Skeletal muscle satellite cell (primary cell): ENCODE results near the gene SAMD4A.

Experiments
- H3K27me3 ChIP-seq: 2 replicates; pipeline ENCODE4 v1.7.0; 2013; ENCODE audit warnings: low read length; ENCODE audit not compliant: control insufficient read depth, insufficient read depth
- H3K36me3 ChIP-seq: 2 replicates; pipeline ENCODE4 v1.7.0; 2013; ENCODE audit warnings: mild to moderate bottlenecking, control low read depth, low read length; ENCODE audit not compliant: insufficient read depth
- H3K4me1 ChIP-seq: 2 replicates; pipeline ENCODE4 v1.7.0; 2013; ENCODE audit warnings: low read length; ENCODE audit not compliant: control insufficient read depth, insufficient read depth
- H3K4me2 ChIP-seq: 2 replicates; pipeline ENCODE4 v1.7.0; 2013; ENCODE audit warnings: mild to moderate bottlenecking, low read length
- H3K4me3 ChIP-seq: 2 replicates; pipeline ENCODE4 v1.7.0; 2013; ENCODE audit warnings: low read length
- H3K9ac ChIP-seq: 2 replicates; pipeline ENCODE4 v1.7.0; 2013; ENCODE audit warnings: mild to moderate bottlenecking, low read depth, low read length, moderate library complexity
- H3K9me3 ChIP-seq: replicated peaks from 2 replicates; pipeline ENCODE4 v1.7.0; 2013; ENCODE audit warnings: mild to moderate bottlenecking, control low read depth, low read length

SAMD4A gene

DNA sequence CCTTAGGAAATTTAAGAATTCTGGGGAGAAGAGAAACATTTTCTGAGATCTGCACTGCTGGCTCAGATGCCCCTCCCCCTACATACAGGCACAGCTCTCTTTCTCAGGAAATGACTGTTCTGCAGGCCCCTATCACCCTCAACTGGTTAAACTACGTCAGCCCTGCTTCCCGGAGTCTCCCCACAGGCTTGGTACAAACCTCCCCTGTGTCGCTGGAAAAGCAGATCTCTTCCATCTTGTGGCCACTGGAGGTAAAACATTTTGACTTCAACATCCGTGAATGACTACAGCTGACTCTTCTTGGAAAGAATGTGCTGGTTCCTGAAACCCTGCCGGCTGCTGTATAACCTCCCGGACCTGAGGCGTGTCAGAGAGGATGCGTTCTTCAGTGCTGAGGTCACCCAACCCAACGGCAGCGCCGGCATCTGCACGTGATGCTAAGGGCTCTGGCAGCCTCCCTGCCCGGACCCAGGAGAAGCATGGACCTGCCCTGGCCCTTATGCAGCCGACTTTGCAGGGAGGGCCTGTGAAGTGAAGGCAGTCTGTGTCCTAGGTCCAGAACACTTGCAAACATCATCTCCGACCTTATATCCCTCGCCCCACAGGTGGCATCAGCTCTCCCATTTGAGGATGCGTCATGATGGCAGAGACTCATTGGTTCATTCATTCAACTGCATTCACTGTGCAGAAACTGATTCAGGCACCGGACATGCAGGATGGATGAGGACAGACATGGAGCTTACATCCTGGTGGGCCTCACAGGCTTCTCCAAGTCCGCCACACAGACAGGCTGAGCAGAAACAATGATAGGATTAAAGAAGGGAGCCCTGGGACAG, 206.5 kb downstream of the SAMD4A start:
- H3K27me3 ChIP-seq, result no peaks in the 10 kb centered on the region
- H3K36me3 ChIP-seq, result peaks cover 25% of the 10 kb centered on the region
- H3K9ac ChIP-seq, result peak overlapping the region; percentile 86
- peaks cover 36% of the 10 kb centered on the region for H3K4me1 ChIP-seq
- peak overlapping the region; percentile 81 for H3K4me2 ChIP-seq
- peak overlapping the region; percentile 48 for H3K4me3 ChIP-seq
- no peaks in the 10 kb centered on the region for H3K9me3 ChIP-seq

DNA sequence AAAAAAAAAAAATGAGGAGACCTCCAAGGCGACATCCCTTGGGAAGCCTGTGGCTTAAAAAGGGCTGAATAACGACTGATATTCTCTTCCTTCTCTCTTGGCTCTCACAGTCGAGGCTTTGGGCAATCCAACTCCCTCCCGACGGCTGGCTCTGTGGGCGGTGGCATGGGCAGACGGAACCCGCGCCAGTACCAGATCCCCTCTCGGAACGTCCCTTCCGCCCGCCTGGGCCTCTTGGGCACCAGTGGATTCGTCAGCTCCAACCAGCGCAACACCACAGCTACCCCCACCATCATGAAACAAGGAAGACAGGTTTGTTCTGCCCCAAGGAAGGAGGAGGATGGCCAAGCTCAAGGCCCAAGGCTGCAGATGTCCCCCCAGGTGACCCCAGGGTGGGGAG, 207.9 kb downstream of the SAMD4A start:
- Histone ChIP-seq H3K9ac (no peak overlapping the region), H3K4me1 (peaks cover 36% of the 10 kb centered on the region), H3K27me3 (no peaks in the 10 kb centered on the region), H3K4me3 (no peak overlapping the region), H3K4me2 (no peak overlapping the region), H3K9me3 (no peaks in the 10 kb centered on the region), H3K36me3 (peaks cover 19% of the 10 kb centered on the region)

DNA sequence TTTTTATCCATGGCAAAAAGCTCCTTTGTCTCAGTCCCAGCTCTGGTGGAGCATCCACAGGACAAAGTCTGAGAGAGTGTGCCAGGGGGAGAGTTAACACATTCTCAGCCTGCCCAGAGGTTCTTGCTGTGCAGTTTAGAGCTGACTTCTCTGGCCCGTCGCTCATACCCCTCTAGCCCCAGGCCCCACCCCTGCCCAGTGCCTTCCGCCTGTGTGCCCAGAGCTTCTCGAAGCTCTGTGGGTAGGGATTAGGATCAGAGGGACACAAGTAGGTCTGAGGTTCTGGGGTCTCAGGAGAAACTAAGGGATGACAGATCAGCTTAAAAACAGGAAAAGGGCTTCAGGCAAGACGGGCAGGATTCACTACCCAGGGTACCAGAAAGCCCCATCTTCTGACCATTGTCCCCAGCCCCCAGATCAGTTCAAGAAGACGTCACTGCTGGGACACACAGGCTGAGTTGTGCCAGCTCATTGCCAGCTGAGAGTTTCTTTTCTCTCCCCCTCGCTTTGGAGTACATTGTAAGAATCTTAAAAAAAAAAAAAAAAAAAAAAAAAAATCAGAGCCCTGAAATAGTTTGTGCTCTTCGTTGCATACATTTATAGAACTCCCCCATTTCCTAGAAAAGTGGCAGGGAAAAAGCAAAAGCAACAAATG, 208.7 kb downstream of the SAMD4A start:
- Histone ChIP-seq H3K9ac (no peak overlapping the region), H3K36me3 (peaks cover 19% of the 10 kb centered on the region), H3K4me3 (no peak overlapping the region)

GRCh38 chr14:54776361-54777001, 209.6 kb downstream of the SAMD4A start:
- no peaks in the 10 kb centered on the region for H3K9me3 ChIP-seq
- H3K9ac ChIP-seq, result no peak overlapping the region
- peaks cover 16% of the 10 kb centered on the region for H3K36me3 ChIP-seq
- H3K4me2 ChIP-seq, result peak overlapping the region; percentile 43
- no peak overlapping the region for H3K4me3 ChIP-seq
- H3K27me3 ChIP-seq, result no peaks in the 10 kb centered on the region
- H3K4me1 ChIP-seq, result peaks cover 35% of the 10 kb centered on the region

More for the DNA sequence above, 208.7 kb downstream of the SAMD4A start:
- Histone ChIP-seq H3K4me1 (peaks cover 36% of the 10 kb centered on the region), H3K27me3 (no peaks in the 10 kb centered on the region), H3K9me3 (no peaks in the 10 kb centered on the region), H3K4me2 (no peak overlapping the region)

DNA sequence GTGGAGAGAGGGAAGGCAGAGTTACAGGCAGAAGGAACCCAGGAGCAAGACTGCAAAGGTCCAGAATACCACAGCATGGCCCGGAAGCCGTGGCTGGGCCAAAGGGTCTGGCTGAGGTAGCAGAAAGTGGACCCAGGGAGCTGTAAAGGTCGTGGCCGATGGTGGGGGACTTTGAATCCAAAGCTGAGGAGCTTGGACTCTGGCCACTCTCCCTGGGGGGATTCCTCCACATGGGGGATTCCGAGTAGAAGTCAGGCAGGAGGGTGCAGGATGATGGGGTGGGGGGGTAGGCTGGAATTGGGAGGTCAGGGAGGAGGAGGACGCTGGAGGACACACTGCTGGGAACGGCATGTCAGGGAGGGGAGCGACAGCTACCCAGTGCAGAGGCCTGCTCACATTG, 210.5 kb downstream of the SAMD4A start:
- H3K9ac ChIP-seq, result no peak overlapping the region
- H3K4me1 ChIP-seq, result peaks cover 26% of the 10 kb centered on the region
- no peak overlapping the region for H3K4me2 ChIP-seq
- H3K4me3 ChIP-seq, result no peak overlapping the region
- peaks cover 14% of the 10 kb centered on the region for H3K36me3 ChIP-seq
- no peaks in the 10 kb centered on the region for H3K27me3 ChIP-seq
- H3K9me3 ChIP-seq, result no peaks in the 10 kb centered on the region

DNA sequence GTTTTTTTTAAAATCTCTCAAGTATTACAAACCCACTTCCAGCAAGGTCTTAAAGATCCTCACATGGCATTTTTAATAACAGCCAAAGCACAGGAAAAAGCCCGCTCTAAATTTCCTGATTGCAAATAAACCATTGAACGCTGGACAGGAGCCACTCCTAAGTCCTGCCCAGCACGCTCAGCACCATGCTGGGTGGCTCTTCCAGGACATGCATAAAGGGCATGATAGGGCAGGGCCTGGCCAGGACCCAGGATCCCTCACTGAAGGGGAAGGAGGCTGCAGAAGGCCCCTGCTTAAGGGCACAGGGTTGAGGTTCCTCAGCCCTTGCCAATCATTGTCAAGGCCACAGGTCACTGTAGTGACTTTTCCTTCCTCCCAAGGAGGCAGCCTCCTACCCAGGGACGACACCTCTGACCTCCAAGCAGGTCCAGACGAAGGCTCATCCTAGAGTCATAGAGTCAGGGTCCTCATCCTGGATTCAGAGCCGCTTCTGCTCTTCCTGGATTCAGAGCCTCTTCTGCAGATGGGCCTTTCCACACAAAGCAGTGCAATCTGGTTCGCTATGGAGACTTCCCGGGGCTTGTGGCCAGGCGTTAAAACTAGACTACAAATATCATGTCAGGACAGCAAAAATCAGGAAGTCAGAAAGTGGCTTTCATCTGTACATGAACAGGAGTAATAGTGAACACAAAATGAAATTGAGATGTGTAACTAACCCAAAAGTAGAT, 211.9 kb downstream of the SAMD4A start:
- H3K4me3 ChIP-seq, result no peak overlapping the region
- no peak overlapping the region for H3K9ac ChIP-seq
- H3K4me1 ChIP-seq, result peaks cover 15% of the 10 kb centered on the region
- H3K4me2 ChIP-seq, result no peak overlapping the region
- H3K9me3 ChIP-seq, result no peaks in the 10 kb centered on the region
- H3K27me3 ChIP-seq, result no peaks in the 10 kb centered on the region
- peaks cover 25% of the 10 kb centered on the region for H3K36me3 ChIP-seq

DNA sequence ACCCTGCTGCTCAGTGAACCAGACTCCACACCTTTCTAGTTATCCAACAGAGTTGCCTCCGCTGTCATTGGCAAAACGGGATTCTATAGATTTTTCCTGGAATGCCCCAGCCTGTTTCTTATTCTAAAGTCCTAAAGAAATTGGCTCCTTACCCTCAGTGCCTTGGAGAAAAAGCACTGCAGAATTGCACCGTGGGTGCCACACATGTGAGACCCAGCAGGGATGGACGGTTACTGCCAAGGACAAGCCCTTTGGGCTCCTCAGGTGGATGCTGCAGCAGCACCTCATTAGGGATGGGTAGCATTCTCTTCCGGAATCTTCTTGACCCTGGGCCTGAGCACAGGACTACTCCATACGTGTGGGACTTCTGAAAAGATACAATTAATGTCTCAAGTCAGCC, 214.2 kb downstream of the SAMD4A start:
- H3K9ac ChIP-seq, result no peak overlapping the region
- no peaks in the 10 kb centered on the region for H3K27me3 ChIP-seq
- no peak overlapping the region for H3K4me3 ChIP-seq
- H3K36me3 ChIP-seq, result peaks cover 38% of the 10 kb centered on the region
- H3K9me3 ChIP-seq, result no peaks in the 10 kb centered on the region
- no peak overlapping the region for H3K4me2 ChIP-seq
- peaks cover 11% of the 10 kb centered on the region for H3K4me1 ChIP-seq

- H3K4me3 ChIP-seq, result no peak overlapping the region
- no peak overlapping the region for H3K9ac ChIP-seq
- no peak overlapping the region for H3K4me2 ChIP-seq
- H3K9me3 ChIP-seq, result no peaks in the 10 kb centered on the region
- H3K4me1 ChIP-seq, result peaks cover 3% of the 10 kb centered on the region
- peaks cover 33% of the 10 kb centered on the region for H3K36me3 ChIP-seq
- H3K27me3 ChIP-seq, result no peaks in the 10 kb centered on the region
Measured at GRCh38 chr14:54781961-54782750, 215.2 kb downstream of the SAMD4A start.

DNA sequence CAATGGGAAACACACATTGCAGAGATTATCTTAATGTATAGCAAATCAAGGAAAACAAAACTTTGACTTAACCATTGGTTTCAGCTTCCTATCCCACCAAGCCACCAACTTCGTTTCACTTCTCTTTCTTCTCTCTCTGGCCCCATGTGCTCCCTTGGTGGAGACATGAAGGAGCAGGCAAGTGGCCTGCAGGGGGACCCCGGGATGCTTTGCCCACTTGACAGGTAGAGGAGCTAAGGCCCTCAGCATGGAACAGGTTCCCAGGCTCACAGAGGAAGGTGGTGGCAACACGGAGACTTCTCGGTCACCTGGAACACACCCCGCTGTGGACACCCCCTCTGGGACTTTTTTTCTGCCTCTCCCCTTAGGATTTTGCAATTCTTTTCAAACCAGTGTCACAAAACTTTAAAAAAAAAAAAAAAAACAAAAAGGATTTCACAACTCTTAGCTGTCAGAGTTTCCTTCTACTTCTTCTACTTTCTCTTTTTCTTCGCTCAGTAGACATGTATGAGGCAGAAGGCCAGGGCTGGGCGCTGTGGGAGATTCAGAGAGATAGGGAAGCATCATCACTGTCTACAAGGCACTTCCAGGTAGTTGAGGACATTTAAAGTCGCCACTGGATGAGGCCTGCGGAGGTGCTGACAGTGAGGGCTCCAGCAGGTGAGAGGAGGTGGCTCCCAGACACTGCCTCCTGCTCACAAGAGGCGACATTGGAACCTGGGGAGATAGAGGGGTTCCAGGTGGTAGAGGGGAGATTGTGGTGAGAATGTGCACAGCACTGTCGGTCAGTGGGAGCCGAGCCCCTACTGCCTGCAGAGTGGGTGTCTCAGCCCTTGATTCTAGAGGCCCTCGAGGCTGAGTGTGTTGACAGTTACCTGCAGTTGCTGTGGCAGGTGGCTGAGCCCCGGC, 216.1 kb downstream of the SAMD4A start:
- H3K36me3 ChIP-seq, result peaks cover 42% of the 10 kb centered on the region
- H3K4me2 ChIP-seq, result no peak overlapping the region
- no peak overlapping the region for H3K9ac ChIP-seq

DNA sequence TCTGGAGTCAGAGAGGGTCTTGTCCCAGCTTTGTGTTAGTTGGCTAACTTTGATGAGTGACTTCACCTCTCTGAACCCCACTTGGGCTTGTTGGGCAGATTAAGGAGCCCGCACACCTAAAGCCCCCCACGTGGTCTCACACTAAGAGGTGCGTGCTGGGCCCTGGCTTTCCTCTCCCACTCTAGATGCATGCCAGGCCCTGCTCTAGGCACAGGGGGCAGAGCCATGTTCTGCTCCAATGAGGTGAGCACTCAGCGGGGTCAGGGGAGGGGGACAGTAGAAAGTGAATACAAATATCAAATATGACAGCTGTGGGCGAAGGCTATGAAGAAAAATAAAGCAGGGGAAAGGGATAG, 216.7 kb downstream of the SAMD4A start:
- Histone ChIP-seq H3K4me2 (no peak overlapping the region), H3K36me3 (peaks cover 48% of the 10 kb centered on the region), H3K9me3 (no peaks in the 10 kb centered on the region), H3K4me3 (no peak overlapping the region), H3K27me3 (no peaks in the 10 kb centered on the region), H3K4me1 (peaks cover 3% of the 10 kb centered on the region), H3K9ac (no peak overlapping the region)

More for the DNA sequence above, 216.1 kb downstream of the SAMD4A start:
- Histone ChIP-seq H3K9me3 (no peaks in the 10 kb centered on the region), H3K27me3 (no peaks in the 10 kb centered on the region), H3K4me3 (no peak overlapping the region), H3K4me1 (peaks cover 3% of the 10 kb centered on the region)
